ENCODE results near the gene CYP2S1. TPM values are rescaled to one million over a fixed set of nuclear protein-coding genes. Genes with fewer than 3 reads are reported as not detected.
A peak's percentile ranks its signal among the peaks of the same experiment; 100 is the strongest.

Gene CYP2S1
- total and polyA plus RNA-seq, 2 of the 4 experiments (the other 2 are of a cell fraction), result 0.54 to 2.1 TPM

- peak; percentile 99 for ATAC-seq (ENCODE audit: low read depth)
- Histone ChIP-seq H4K91ac (ENCODE audit: insufficient read depth, low read depth, low read length) (peak overlapping the region; percentile 82), H2BK120ac (ENCODE audit: low read depth, low read length) (peak overlapping the region; percentile 84), H2AK9ac (replicated peaks; ENCODE audit: low read depth, low read length, poor library complexity) (no peak overlapping the region), H2AK5ac (ENCODE audit: low read depth, low read length) (peak overlapping the region; percentile 73), H3K56ac (ENCODE audit: extremely low read depth, insufficient read depth, low read length) (peak overlapping the region; percentile 29; the same call in 1 of the 2 replicates), H3K14ac (replicated peaks; ENCODE audit: low read depth, low read length) (peak overlapping the region; percentile 55), H2BK20ac (ENCODE audit: low read depth, low read length) (peak overlapping the region; percentile 59), H3K4ac (ENCODE audit: low read depth, low read length) (peak overlapping the region; percentile 83), H3K27me3 (ENCODE audit: control insufficient read depth, insufficient read depth, low read length) (no peaks in the 10 kb centered on the region), H3K4me3 (ENCODE audit: insufficient read depth, low read depth, low read length) (no peak overlapping the region), H3K18ac (ENCODE audit: low read depth, low read length) (peak overlapping the region; percentile 90), H3K36me3 (ENCODE audit: control insufficient read depth, insufficient read depth, low read length) (no peaks in the 10 kb centered on the region), H3K4me1 (ENCODE audit: control insufficient read depth, insufficient read depth, low read length) (peaks cover 8% of the 10 kb centered on the region), H2BK5ac (ENCODE audit: low read depth, low read length, poor library complexity, severe bottlenecking) (no peak overlapping the region), H2AFZ (replicated peaks; ENCODE audit: low read length, poor library complexity) (peak overlapping the region; percentile 84), H3K9ac (ENCODE audit: low read depth, low read length) (peak overlapping the region; percentile 61), H3K9me1 (ENCODE audit: insufficient read depth, low read length) (peaks cover 3% of the 10 kb centered on the region; the same call in 1 of the 2 replicates), H3K4me2 (ENCODE audit: low read depth, low read length) (peak overlapping the region; percentile 19), H2BK15ac (ENCODE audit: low read depth, low read length) (peak overlapping the region; percentile 69; the same call in 1 of the 3 replicates), H3K23ac (ENCODE audit: low read depth, low read length) (peak overlapping the region; percentile 40), H3K79me1 (ENCODE audit: low read depth in 1 of 2, low read length in 2 of 2) (no peaks in the 10 kb centered on the region), H4K20me1 (ENCODE audit: insufficient read depth, low read length) (no peaks in the 10 kb centered on the region), H3K9me3 (ENCODE audit: control insufficient read depth, insufficient read depth, low read length) (no peaks in the 10 kb centered on the region), H3K27ac (ENCODE audit: insufficient read depth, low read length) (peak overlapping the region; percentile 67), H4K8ac (ENCODE audit: low read depth in 2 of 2, low read length in 2 of 2) (peak overlapping the region; percentile 71 to 89), H4K5ac (ENCODE audit: low read depth, low read length) (peak overlapping the region; percentile 73; the same call in 1 of the 2 replicates)
- no peak for TF ChIP-seq CTCF (conservative IDR thresholded peaks at IDR 0.05; ENCODE audit: low read depth, low read length)
- TF ChIP-seq RAD21 (IDR thresholded peaks at IDR 0.05; ENCODE audit: low read length), result no peak
- no peak for TF ChIP-seq BHLHE40 (IDR thresholded peaks at IDR 0.05; ENCODE audit: low read depth, low read length)
- peak; percentile 18; the same call in 1 of the 2 replicates for TF ChIP-seq FOS (IDR thresholded peaks at IDR 0.05; ENCODE audit: low read depth, low read length)
- no peak for TF ChIP-seq CHD1 (IDR thresholded peaks at IDR 0.05; ENCODE audit: low read depth, low read length)
- TF ChIP-seq MXI1 (IDR thresholded peaks at IDR 0.05; ENCODE audit: borderline replicate concordance, low read depth, low read length), result no peak
- no peak for TF ChIP-seq MAZ (IDR thresholded peaks at IDR 0.05; ENCODE audit: borderline replicate concordance, low read depth, low read length)
- TF ChIP-seq RCOR1 (IDR thresholded peaks at IDR 0.05; ENCODE audit: insufficient replicate concordance, low read length), result no peak
- CTCF ChIA-PET, result interaction anchor here (0.6 kb wide), 1 partner anchor 10 kb away, joined by 3 read pairs; no protein-coding TSS in a partner anchor
- BruUV-seq (replicated peaks), result no TSS peak
- in situ Hi-C loops (cut with MboI; ENCODE audit: low sequenced_read_pairs), result no loop called here
- peak; percentile 76 for DNase-seq
- POLR2A ChIA-PET (ENCODE audit: unreplicated experiment), result no interaction called here
- intact Hi-C loops (cut with micrococcal nuclease), result no loop called here
- dilution Hi-C loops (cut with HindIII; ENCODE audit: low sequenced_read_pairs, unreplicated experiment), result no loop called here
- whole genome bisulfite sequencing, 2 experiments (ENCODE audit: extremely low coverage in 2 of 2, insufficient read length in 1 of 2), result 14% methylated on average over 5 of the region's 14 CpGs; no CpG with 5 or more reads in 1 of the 2 experiments
These were observed 16.9 kb upstream of the CYP2S1 start for GRCh38 chr19:41175801-41176777.
